Measurements from ENCODE around the gene SPRED3.
A peak's percentile ranks its signal among the peaks of the same experiment; 100 is the strongest.

Gene SPRED3

GRCh38 chr19:38413416-38413815, 24.9 kb downstream of the SPRED3 start:
- Histone ChIP-seq H3K27ac (ENCODE audit: poor library complexity, severe bottlenecking) (no peak overlapping the region), H3K27me3 (ENCODE audit: insufficient read depth, poor library complexity, severe bottlenecking) (no peaks in the 10 kb centered on the region), H3K9me3 (ENCODE audit: severe bottlenecking) (no peaks in the 10 kb centered on the region), H3K36me3 (ENCODE audit: low read depth) (no peaks in the 10 kb centered on the region), H3K4me1 (ENCODE audit: insufficient read depth, poor library complexity, severe bottlenecking) (no peaks in the 10 kb centered on the region), H3K4me3 (ENCODE audit: severe bottlenecking) (no peak overlapping the region)
- no peak for DNase-seq (ENCODE audit: low spot score)
- ATAC-seq (ENCODE audit: low read depth), result no peak
- no peak for TF ChIP-seq CTCF (IDR thresholded peaks at IDR 0.05; ENCODE audit: poor library complexity, severe bottlenecking)

- no peaks in the 10 kb centered on the region for H3K4me1 ChIP-seq (ENCODE audit: insufficient read depth, poor library complexity, severe bottlenecking)
These were observed 28.6 kb downstream of the SPRED3 start for GRCh38 chr19:38417146-38417543.

GRCh38 chr19:38417544-38418506, 29.3 kb downstream of the SPRED3 start:
- peak; percentile 72 for ATAC-seq (ENCODE audit: low read depth)
- Histone ChIP-seq H3K36me3 (ENCODE audit: low read depth) (no peaks in the 10 kb centered on the region), H3K4me1 (ENCODE audit: insufficient read depth, poor library complexity, severe bottlenecking) (no peaks in the 10 kb centered on the region), H3K27ac (ENCODE audit: poor library complexity, severe bottlenecking) (no peak overlapping the region), H3K27me3 (ENCODE audit: insufficient read depth, poor library complexity, severe bottlenecking) (no peaks in the 10 kb centered on the region), H3K4me3 (ENCODE audit: severe bottlenecking) (peak overlapping the region; percentile 24), H3K9me3 (ENCODE audit: severe bottlenecking) (no peaks in the 10 kb centered on the region)
- no peak for TF ChIP-seq CTCF (IDR thresholded peaks at IDR 0.05; ENCODE audit: poor library complexity, severe bottlenecking)
- no peak for DNase-seq (ENCODE audit: low spot score)

More at GRCh38 chr19:38417146-38417543, 28.6 kb downstream of the SPRED3 start:
- no peak for DNase-seq (ENCODE audit: low spot score)
- H3K27ac ChIP-seq (ENCODE audit: poor library complexity, severe bottlenecking), result no peak overlapping the region
- ATAC-seq (ENCODE audit: low read depth), result no peak; the same call in 2 of the 3 replicates
- no peak overlapping the region for H3K4me3 ChIP-seq (ENCODE audit: severe bottlenecking)
- H3K36me3 ChIP-seq (ENCODE audit: low read depth), result no peaks in the 10 kb centered on the region
- no peak for TF ChIP-seq CTCF (IDR thresholded peaks at IDR 0.05; ENCODE audit: poor library complexity, severe bottlenecking)
- H3K27me3 ChIP-seq (ENCODE audit: insufficient read depth, poor library complexity, severe bottlenecking), result no peaks in the 10 kb centered on the region
- no peaks in the 10 kb centered on the region for H3K9me3 ChIP-seq (ENCODE audit: severe bottlenecking)

- Histone ChIP-seq H3K4me3 (ENCODE audit: severe bottlenecking) (no peak overlapping the region), H3K4me1 (ENCODE audit: insufficient read depth, poor library complexity, severe bottlenecking) (no peaks in the 10 kb centered on the region), H3K9me3 (ENCODE audit: severe bottlenecking) (no peaks in the 10 kb centered on the region), H3K36me3 (ENCODE audit: low read depth) (no peaks in the 10 kb centered on the region), H3K27me3 (ENCODE audit: insufficient read depth, poor library complexity, severe bottlenecking) (no peaks in the 10 kb centered on the region), H3K27ac (ENCODE audit: poor library complexity, severe bottlenecking) (no peak overlapping the region)
- ATAC-seq (ENCODE audit: low read depth) (no peak), DNase-seq (ENCODE audit: low spot score) (no peak)
- TF ChIP-seq CTCF (IDR thresholded peaks at IDR 0.05; ENCODE audit: poor library complexity, severe bottlenecking), result no peak
These were observed 32.4 kb downstream of the SPRED3 start for GRCh38 chr19:38420935-38421334.

- no peaks in the 10 kb centered on the region for H3K27me3 ChIP-seq (ENCODE audit: insufficient read depth, poor library complexity, severe bottlenecking)
- no peaks in the 10 kb centered on the region for H3K9me3 ChIP-seq (ENCODE audit: severe bottlenecking)
- no peaks in the 10 kb centered on the region for H3K4me1 ChIP-seq (ENCODE audit: insufficient read depth, poor library complexity, severe bottlenecking)
- DNase-seq (ENCODE audit: low spot score) (no peak), ATAC-seq (ENCODE audit: low read depth) (no peak)
- H3K27ac ChIP-seq (ENCODE audit: poor library complexity, severe bottlenecking), result no peak overlapping the region
- H3K4me3 ChIP-seq (ENCODE audit: severe bottlenecking), result no peak overlapping the region
- no peak for TF ChIP-seq CTCF (IDR thresholded peaks at IDR 0.05; ENCODE audit: poor library complexity, severe bottlenecking)
- no peaks in the 10 kb centered on the region for H3K36me3 ChIP-seq (ENCODE audit: low read depth)
These were observed 33.4 kb downstream of the SPRED3 start for GRCh38 chr19:38421856-38422255.
